NCI-H1417 (cell line): ENCODE results near the gene SLC4A3.
"Not testable (repeated sequence)": the region's sequence is repeated elsewhere in the genome, so short reads cannot be mapped to it uniquely, and the experiment has no call there.

Experiments
- DNase-seq, 3 experiments: peaks; one replicate each; lab custom pipeline; 2025; lab: John Stamatoyannopoulos, UW

Gene SLC4A3

GRCh38 chr2:219681694-219682300 is 54.4 kb downstream of the SLC4A3 start:
- DNase-seq, result no peak

GRCh38 chr2:219683474-219683873 is 56.0 kb downstream of the SLC4A3 start:
- DNase-seq, result not testable (repeated sequence)

- DNase-seq, result peak; percentile 63 to 85 (median 80)
These were observed 57.6 kb downstream of the SLC4A3 start for GRCh38 chr2:219684721-219685689.

- no peak for DNase-seq
These were observed 59.8 kb downstream of the SLC4A3 start for GRCh38 chr2:219687272-219687671.

GRCh38 chr2:219687882-219688559 is 60.6 kb downstream of the SLC4A3 start:
- DNase-seq, result no peak

- no peak for DNase-seq
These were observed 61.4 kb downstream of the SLC4A3 start for GRCh38 chr2:219688560-219689445.

- peak; percentile 27 to 74 (median 32) for DNase-seq
These were observed 62.5 kb downstream of the SLC4A3 start for GRCh38 chr2:219689676-219690628.

GRCh38 chr2:219691571-219691970 is 64.1 kb downstream of the SLC4A3 start:
- DNase-seq, result no peak
